SU-DHL-6 (cell line): ENCODE data around the gene XCL2.

Experiments used
- EZH2phosphoT487 ChIP-seq: fragments of 200-600 bp; sonication (generic), shearing (Covaris generic); conservative IDR thresholded peaks from 2 replicates; pipeline ENCODE4 v1.6.1; 2018; ENCODE audit warnings: mild to moderate bottlenecking, antibody characterized with exemption, low read length, moderate library complexity, mixed read lengths
- TF ChIP-seq, protein P1 (sequence below): fragments of 200-600 bp; sonication (generic); IDR thresholded peaks from one replicate; pipeline ENCODE4 v1.5.1; 2017; ENCODE audit warnings: antibody characterized with exemption, mild to moderate bottlenecking, low read length, moderate library complexity; ENCODE audit not compliant: insufficient read depth, poor library complexity, severe bottlenecking

DNA sequence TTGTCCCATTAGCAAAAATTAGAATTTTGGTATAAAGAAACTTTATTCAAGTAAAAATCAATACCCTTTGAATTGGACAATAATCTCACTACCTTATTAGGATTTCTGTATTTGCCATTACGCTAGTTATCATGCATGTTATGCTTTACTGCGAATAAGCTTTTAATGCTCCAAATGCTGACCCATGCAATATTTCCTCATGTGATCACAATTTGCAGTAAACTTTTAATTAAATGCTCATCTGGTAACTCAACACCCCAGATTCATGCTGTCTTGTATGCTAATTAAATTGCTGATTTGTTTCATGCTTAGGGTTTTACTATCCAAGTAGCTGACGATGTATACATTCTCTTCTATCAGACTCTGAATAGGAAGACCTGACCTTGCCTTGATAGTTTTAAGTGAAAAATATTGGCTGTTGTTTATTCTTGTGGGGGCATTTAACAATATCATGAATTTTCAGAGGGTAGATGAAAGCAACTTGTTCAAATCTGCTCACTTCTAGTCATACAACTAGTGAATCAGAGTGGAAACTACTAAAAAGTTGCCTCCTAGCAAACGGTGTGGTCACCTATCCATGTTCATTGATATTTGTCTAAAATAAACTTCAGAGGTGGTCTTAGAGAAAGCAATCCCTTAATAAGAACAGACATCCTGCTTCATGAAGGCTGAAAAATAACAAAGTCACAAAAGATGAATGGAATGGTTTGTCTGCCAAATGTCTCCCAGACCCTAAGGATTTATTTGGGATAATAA, 38.2 kb upstream of the XCL2 start:
- TF ChIP-seq, protein P1, sequence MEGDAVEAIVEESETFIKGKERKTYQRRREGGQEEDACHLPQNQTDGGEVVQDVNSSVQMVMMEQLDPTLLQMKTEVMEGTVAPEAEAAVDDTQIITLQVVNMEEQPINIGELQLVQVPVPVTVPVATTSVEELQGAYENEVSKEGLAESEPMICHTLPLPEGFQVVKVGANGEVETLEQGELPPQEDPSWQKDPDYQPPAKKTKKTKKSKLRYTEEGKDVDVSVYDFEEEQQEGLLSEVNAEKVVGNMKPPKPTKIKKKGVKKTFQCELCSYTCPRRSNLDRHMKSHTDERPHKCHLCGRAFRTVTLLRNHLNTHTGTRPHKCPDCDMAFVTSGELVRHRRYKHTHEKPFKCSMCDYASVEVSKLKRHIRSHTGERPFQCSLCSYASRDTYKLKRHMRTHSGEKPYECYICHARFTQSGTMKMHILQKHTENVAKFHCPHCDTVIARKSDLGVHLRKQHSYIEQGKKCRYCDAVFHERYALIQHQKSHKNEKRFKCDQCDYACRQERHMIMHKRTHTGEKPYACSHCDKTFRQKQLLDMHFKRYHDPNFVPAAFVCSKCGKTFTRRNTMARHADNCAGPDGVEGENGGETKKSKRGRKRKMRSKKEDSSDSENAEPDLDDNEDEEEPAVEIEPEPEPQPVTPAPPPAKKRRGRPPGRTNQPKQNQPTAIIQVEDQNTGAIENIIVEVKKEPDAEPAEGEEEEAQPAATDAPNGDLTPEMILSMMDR: no peak
- TF ChIP-seq EZH2phosphoT487: no peak
